Activated CD8-positive, alpha-beta T cell treated with anti-CD3 and anti-CD28 coated beads, Interleukin-2, amount 10 ng/mL, durations not matched to agents 7 days and 5 days (primary cell): ENCODE results near the gene CAPZA2. TPM values are rescaled to one million over a fixed set of nuclear protein-coding genes. Genes with fewer than 3 reads are reported as not detected.
"Not testable (repeated sequence)": the region's sequence is repeated elsewhere in the genome, so short reads cannot be mapped to it uniquely, and the experiment has no call there.

Source experiments
- ATAC-seq: fragments of 150-1000 bp; cut with Tn5 transposase; one replicate; pipeline ENCODE4 v1.10.0; 2021; ENCODE audit warnings: moderate library complexity
- CTCF ChIA-PET: fragments of 350-600 bp; sonication (Branson Sonifier 250); formaldehyde crosslinking; loops from one replicate; lab custom pipeline; 2021; ENCODE audit warnings: antibody characterized with exemption; lab: Charles Lee
- POLR2A ChIA-PET: fragments of 350-600 bp; sonication (Branson Sonifier 250); formaldehyde crosslinking; loops from one replicate; lab custom pipeline; 2021; ENCODE audit warnings: antibody characterized with exemption; lab: Charles Lee
- DNase-seq: peaks from one replicate; pipeline ENCODE4 v3.0.0-alpha.2; 2020
- H3K27ac Mint-ChIP-seq: one replicate; pipeline ENCODE4 v1.8.0; 2021; ENCODE audit warnings: mild to moderate bottlenecking, mixed read lengths
- H3K27me3 Mint-ChIP-seq: one replicate; pipeline ENCODE4 v1.8.0; 2021; ENCODE audit warnings: low read depth, mixed read lengths
- H3K36me3 Mint-ChIP-seq: one replicate; pipeline ENCODE4 v1.8.0; 2021; ENCODE audit warnings: low read depth, mixed read lengths
- H3K4me1 Mint-ChIP-seq: one replicate; pipeline ENCODE4 v1.8.0; 2021; ENCODE audit warnings: low read depth, mixed read lengths
- H3K4me3 Mint-ChIP-seq: one replicate; pipeline ENCODE4 v1.8.0; 2021; ENCODE audit warnings: mild to moderate bottlenecking, mixed read lengths
- H3K9me3 Mint-ChIP-seq: one replicate; pipeline ENCODE4 v1.8.0; 2022; ENCODE audit warnings: mixed read lengths; ENCODE audit not compliant: insufficient read depth
- total RNA-seq, 2 experiments: library from RNA; stranded (reverse); gene quantifications; one replicate each; pipeline ENCODE4 v1.2.3, GENCODE V29; 2021

CAPZA2 gene
- total RNA-seq, 2 experiments from 2014 or later = 144 to 154 TPM

- ATAC-seq, H3K27ac Mint-ChIP-seq, H3K27me3 Mint-ChIP-seq, H3K9me3 Mint-ChIP-seq, H3K4me3 Mint-ChIP-seq, H3K36me3 Mint-ChIP-seq, DNase-seq, H3K4me1 Mint-ChIP-seq, POLR2A ChIA-PET: not testable (repeated sequence)
- CTCF ChIA-PET = interaction anchor here (1.1 kb wide), 1 partner anchor 23 kb away, joined by 3 read pairs; no protein-coding TSS in a partner anchor
Observed at GRCh38 chr7:116961966-116962673, 99.7 kb downstream of the CAPZA2 start.

DNA sequence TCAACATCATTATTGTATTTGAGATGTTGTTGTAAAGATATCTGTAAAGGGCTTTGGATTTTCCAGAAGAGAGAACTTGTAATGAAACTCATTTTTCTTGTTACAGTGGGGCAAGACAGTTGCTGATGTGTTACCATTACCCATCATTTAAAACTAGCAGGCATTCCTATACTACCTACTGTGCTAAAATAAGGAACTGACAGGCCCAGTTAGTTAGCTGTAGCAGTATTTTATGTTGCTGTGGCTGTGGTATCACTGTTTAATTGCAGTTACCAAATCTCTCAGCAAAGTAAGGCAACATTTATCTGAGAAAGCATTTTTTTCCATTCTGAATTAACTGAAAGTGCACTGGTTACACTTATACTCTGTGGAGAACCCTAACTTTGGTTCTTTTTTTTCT lies 100.8 kb downstream of the CAPZA2 start:
- CTCF ChIA-PET = no interaction called here
- no peak overlapping the region for H3K4me3 Mint-ChIP-seq

DNA sequence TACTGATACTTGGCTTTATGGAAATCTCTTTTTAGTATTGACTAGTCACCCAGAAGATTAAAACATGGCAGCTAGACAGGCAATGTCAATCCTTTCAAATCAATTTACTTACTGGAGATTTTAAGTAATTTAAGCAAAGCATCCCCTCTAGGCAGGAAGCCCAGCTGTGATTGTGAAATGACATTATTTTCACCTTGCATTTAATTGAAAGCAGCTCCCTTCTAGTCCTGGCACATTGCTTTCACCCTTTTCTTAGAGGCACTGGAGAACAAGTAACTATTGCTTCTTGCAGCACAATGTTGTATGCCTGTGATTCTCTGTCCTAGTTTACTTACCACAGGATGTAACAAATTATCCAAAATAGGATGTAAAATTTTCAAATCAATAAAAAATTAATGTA lies 104.2 kb downstream of the CAPZA2 start:
- H3K9me3 Mint-ChIP-seq = no peaks in the 10 kb centered on the region
- no peak overlapping the region for H3K4me3 Mint-ChIP-seq
- ChIA-PET POLR2A (no interaction called here), CTCF (no interaction called here)
- H3K27me3 Mint-ChIP-seq = peaks cover 6% of the 10 kb centered on the region
- H3K4me1 Mint-ChIP-seq = peaks cover 10% of the 10 kb centered on the region
- ATAC-seq (no peak), DNase-seq (no peak)
- peaks cover 2% of the 10 kb centered on the region for H3K36me3 Mint-ChIP-seq
- H3K27ac Mint-ChIP-seq = no peak overlapping the region

More for the DNA sequence above, 100.8 kb downstream of the CAPZA2 start:
- no peak overlapping the region for H3K27ac Mint-ChIP-seq
- H3K36me3 Mint-ChIP-seq = peaks cover 2% of the 10 kb centered on the region
- ATAC-seq = no peak
- peaks cover 4% of the 10 kb centered on the region for H3K4me1 Mint-ChIP-seq
- POLR2A ChIA-PET = no interaction called here
- DNase-seq = no peak
- H3K27me3 Mint-ChIP-seq = peaks cover 3% of the 10 kb centered on the region
- H3K9me3 Mint-ChIP-seq = no peaks in the 10 kb centered on the region

- ChIA-PET POLR2A (interaction anchor here (0.7 kb wide), 1 partner anchor 10 kb away, joined by 3 read pairs; no protein-coding TSS in a partner anchor), CTCF (interaction anchor here (0.8 kb wide), 1 partner anchor 37 kb away, joined by 4 read pairs; no protein-coding TSS in a partner anchor)
- ATAC-seq = no peak
- H3K9me3 Mint-ChIP-seq = no peaks in the 10 kb centered on the region
- H3K27me3 Mint-ChIP-seq = peaks cover 3% of the 10 kb centered on the region
- no peaks in the 10 kb centered on the region for H3K36me3 Mint-ChIP-seq
- no peak overlapping the region for H3K4me3 Mint-ChIP-seq
- peaks cover 8% of the 10 kb centered on the region for H3K4me1 Mint-ChIP-seq
- H3K27ac Mint-ChIP-seq = no peak overlapping the region
- DNase-seq = no peak
Observed at GRCh38 chr7:116967254-116967922, 105.0 kb downstream of the CAPZA2 start.

- ChIA-PET CTCF (interaction anchor here (0.7 to 0.8 kb wide), 2 partner anchors 38 to 41 kb away, joined by 3 to 4 read pairs; no protein-coding TSS in a partner anchor), POLR2A (interaction anchor here (0.7 kb wide), 1 partner anchor 11 kb away, joined by 3 read pairs; no protein-coding TSS in a partner anchor)
- ATAC-seq = no peak
- H3K4me1 Mint-ChIP-seq = peaks cover 6% of the 10 kb centered on the region
- no peak overlapping the region for H3K27ac Mint-ChIP-seq
- peaks cover 3% of the 10 kb centered on the region for H3K27me3 Mint-ChIP-seq
- no peaks in the 10 kb centered on the region for H3K36me3 Mint-ChIP-seq
- DNase-seq = no peak
- no peak overlapping the region for H3K4me3 Mint-ChIP-seq
- no peaks in the 10 kb centered on the region for H3K9me3 Mint-ChIP-seq
Observed at GRCh38 chr7:116967983-116968382, 105.6 kb downstream of the CAPZA2 start.

GRCh38 chr7:116968631-116969030 lies 106.2 kb downstream of the CAPZA2 start:
- Mint-ChIP-seq H3K27ac (no peak overlapping the region), H3K4me3 (no peak overlapping the region), H3K36me3 (no peaks in the 10 kb centered on the region), H3K4me1 (peaks cover 6% of the 10 kb centered on the region), H3K9me3 (no peaks in the 10 kb centered on the region), H3K27me3 (peaks cover 3% of the 10 kb centered on the region)
- CTCF ChIA-PET = no interaction called here
- POLR2A ChIA-PET = no interaction called here
- ATAC-seq (no peak), DNase-seq (no peak)

GRCh38 chr7:116969371-116969902 lies 107.0 kb downstream of the CAPZA2 start:
- H3K36me3 Mint-ChIP-seq = no peaks in the 10 kb centered on the region
- no peak overlapping the region for H3K4me3 Mint-ChIP-seq
- ATAC-seq (no peak), DNase-seq (no peak)
- H3K27ac Mint-ChIP-seq = no peak overlapping the region
- CTCF ChIA-PET = interaction anchor here (1.0 kb wide), 1 partner anchor 16 kb away, joined by 6 read pairs; no protein-coding TSS in a partner anchor
- H3K4me1 Mint-ChIP-seq = peaks cover 6% of the 10 kb centered on the region
- POLR2A ChIA-PET = no interaction called here
- peaks cover 3% of the 10 kb centered on the region for H3K27me3 Mint-ChIP-seq
- no peaks in the 10 kb centered on the region for H3K9me3 Mint-ChIP-seq

- peaks cover 3% of the 10 kb centered on the region for H3K27me3 Mint-ChIP-seq
- H3K4me1 Mint-ChIP-seq = peaks cover 6% of the 10 kb centered on the region
- ChIA-PET POLR2A (no interaction called here), CTCF (interaction anchor here (0.8 to 2.1 kb wide), 5 partner anchors 13 to 155 kb away, joined by 3 to 6 read pairs (median 3); no protein-coding TSS in a partner anchor)
- H3K36me3 Mint-ChIP-seq = no peaks in the 10 kb centered on the region
- ATAC-seq (no peak), DNase-seq (no peak)
- no peak overlapping the region for H3K27ac Mint-ChIP-seq
- no peaks in the 10 kb centered on the region for H3K9me3 Mint-ChIP-seq
- H3K4me3 Mint-ChIP-seq = no peak overlapping the region
Observed at GRCh38 chr7:116970238-116970910, 108.0 kb downstream of the CAPZA2 start.

GRCh38 chr7:116971153-116971552 lies 108.8 kb downstream of the CAPZA2 start:
- H3K27me3 Mint-ChIP-seq, H3K27ac Mint-ChIP-seq, H3K4me3 Mint-ChIP-seq, ATAC-seq, DNase-seq, H3K36me3 Mint-ChIP-seq, H3K4me1 Mint-ChIP-seq, H3K9me3 Mint-ChIP-seq: not testable (repeated sequence)
- CTCF ChIA-PET = interaction anchor here (0.9 to 2.8 kb wide), 6 partner anchors 13 to 155 kb away, joined by 3 to 14 read pairs (median 4); no protein-coding TSS in a partner anchor
- POLR2A ChIA-PET = interaction anchor here (1.6 kb wide), 1 partner anchor 18 kb away, joined by 6 read pairs; the partner anchor contains the start of gene ST7
